Kidney capillary endothelial cell (primary cell): ENCODE measurements around the gene SLC25A15.
"Not testable (repeated sequence)": the region's sequence is repeated elsewhere in the genome, so short reads cannot be mapped to it uniquely, and the experiment has no call there.

Experiments used
- DNase-seq: peaks from one replicate; pipeline ENCODE4 v3.0.0-alpha.2; 2018; ENCODE audit warnings: low spot score

The SLC25A15 gene

DNA sequence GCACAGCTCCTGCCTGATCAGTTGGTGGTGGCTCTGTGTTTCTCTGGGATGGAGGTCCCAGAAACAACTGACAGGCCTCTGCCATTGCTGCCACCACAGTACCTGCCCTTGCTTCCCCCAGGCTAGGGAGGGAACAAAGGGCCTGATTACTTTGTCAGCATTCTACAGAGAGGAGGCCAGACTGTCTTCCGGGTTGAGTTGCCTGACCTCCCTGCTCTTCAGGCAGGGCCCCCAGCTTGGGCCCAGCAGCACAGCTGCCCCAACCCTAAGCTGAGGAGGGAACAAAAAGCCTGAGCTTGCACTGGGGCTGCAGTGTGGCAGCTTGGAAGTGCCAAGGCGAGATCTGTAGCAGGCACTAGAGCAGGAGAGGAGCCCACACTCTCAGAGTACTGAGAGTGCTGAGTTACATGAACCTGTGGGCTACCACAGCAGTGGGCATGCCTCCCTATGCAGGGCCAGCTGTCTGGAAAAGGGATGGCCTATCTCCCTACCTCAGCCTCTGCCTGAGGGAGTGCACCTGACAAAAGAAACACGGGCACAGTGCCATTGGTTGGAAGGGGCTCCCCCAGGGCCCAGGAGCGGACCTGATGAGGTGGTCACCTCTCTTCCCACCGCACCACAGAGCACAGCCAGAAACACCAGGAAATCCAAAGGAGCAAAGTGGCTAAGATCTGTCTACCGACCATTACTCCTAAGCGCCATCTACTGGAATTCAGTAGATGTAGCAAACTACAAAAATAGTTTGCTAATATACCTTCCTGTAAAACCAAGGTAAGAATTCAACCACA, 24.4 kb downstream of the SLC25A15 start:
- peak; percentile 33 for DNase-seq

- DNase-seq = no peak
These were observed 25.4 kb downstream of the SLC25A15 start for GRCh38 chr13:40814803-40815202.

DNA sequence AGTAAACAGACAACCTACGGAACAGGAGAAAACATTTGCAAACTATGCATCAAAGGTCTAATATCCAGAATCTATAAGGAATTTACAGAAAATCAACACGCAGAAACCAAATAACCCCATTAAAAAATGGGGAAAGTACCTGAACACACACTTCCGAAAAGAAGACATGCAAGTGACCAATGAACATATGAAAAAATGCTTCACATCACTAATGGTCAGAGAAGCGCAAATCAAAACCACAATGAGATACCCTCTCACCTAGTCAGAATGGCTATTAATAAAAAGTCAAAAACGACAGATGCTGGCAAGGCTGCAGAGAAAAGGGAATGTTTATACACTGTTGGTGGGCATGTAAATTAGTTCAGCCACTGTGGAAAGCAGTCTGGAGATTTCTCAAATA, 29.5 kb downstream of the SLC25A15 start:
- DNase-seq = no peak

GRCh38 chr13:40819797-40820315, 30.4 kb downstream of the SLC25A15 start:
- DNase-seq = no peak

DNA sequence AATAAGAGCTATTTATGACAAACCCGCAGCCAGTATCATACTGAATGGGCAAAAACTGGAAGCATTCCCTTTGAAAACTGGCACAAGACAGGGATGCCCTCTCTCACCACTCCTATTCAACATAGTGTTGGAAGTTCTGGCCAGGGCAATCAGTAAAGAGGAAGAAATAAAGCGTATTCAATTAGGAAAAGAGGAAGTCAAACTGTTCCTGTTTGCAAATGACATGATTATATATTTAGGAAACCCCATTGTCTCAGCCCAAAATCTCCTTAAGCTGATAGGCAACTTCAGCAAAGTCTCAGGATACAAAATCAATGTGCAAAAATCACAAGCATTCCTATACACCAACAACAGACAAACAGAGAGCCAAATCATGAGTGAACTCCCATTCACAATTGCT, 50.3 kb downstream of the SLC25A15 start:
- DNase-seq = not testable (repeated sequence)

DNA sequence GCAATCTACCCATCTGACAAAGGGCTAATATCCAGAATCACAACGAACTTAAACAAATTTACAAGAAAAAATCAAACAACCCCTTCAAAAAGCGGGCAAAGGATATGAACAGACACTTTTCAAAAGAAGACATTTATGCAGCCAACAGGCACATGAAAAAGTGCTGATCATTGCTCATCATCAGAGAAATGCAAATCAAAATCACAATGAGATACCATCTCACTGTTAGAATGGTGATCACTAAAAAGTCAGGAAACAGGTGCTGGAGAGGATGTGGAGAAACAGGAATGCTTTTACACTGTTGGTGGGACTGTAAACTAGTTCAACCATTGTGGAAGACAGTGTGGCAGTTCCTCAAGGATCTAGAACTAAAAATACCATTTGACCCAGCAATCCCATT, 51.5 kb downstream of the SLC25A15 start:
- not testable (repeated sequence) for DNase-seq
